Progenitor cell of endocrine pancreas (in vitro differentiated cells): ENCODE data around the gene NT5DC4. TPM values are rescaled to one million over a fixed set of nuclear protein-coding genes. Genes with fewer than 3 reads are reported as not detected.
"Not testable (repeated sequence)": the region's sequence is repeated elsewhere in the genome, so short reads cannot be mapped to it uniquely, and the experiment has no call there.

Experiments
- DNase-seq: peaks from one replicate; pipeline ENCODE4 v3.0.0; 2021; ENCODE audit warnings: low spot score; ENCODE audit not compliant: unreplicated experiment
- H3K27ac Mint-ChIP-seq: 2 replicates; pipeline ENCODE4 v1.8.0; 2021; ENCODE audit warnings: mild to moderate bottlenecking, moderate library complexity, mixed read lengths
- H3K27me3 Mint-ChIP-seq: 2 replicates; pipeline ENCODE4 v1.8.0; 2021; ENCODE audit warnings: mixed read lengths
- H3K36me3 Mint-ChIP-seq: 2 replicates; pipeline ENCODE4 v1.8.0; 2022; ENCODE audit warnings: mixed read lengths; ENCODE audit not compliant: insufficient read depth
- H3K4me1 Mint-ChIP-seq: 2 replicates; pipeline ENCODE4 v1.8.0; 2021; ENCODE audit warnings: low read depth, mixed read lengths
- H3K4me3 Mint-ChIP-seq: 2 replicates; pipeline ENCODE4 v1.8.0; 2021; ENCODE audit warnings: low read depth, mild to moderate bottlenecking, moderate library complexity, mixed read lengths
- H3K9me3 Mint-ChIP-seq: 2 replicates; pipeline ENCODE4 v1.8.0; 2021; ENCODE audit warnings: low read depth, mixed read lengths
- total RNA-seq: library from RNA; stranded (reverse); gene quantifications from 2 replicates; pipeline ENCODE4 v1.2.1, GENCODE V29; 2021
- TF ChIP-seq, protein P1 (sequence below): fragments of 200-600 bp; sonication (generic); IDR thresholded peaks from one replicate; pipeline ENCODE4 v1.5.0; 2021; ENCODE audit warnings: antibody characterized with exemption, mild to moderate bottlenecking; ENCODE audit not compliant: unreplicated experiment

The NT5DC4 gene
- total RNA-seq, 1 donor from 2014 or later: not detected

DNA sequence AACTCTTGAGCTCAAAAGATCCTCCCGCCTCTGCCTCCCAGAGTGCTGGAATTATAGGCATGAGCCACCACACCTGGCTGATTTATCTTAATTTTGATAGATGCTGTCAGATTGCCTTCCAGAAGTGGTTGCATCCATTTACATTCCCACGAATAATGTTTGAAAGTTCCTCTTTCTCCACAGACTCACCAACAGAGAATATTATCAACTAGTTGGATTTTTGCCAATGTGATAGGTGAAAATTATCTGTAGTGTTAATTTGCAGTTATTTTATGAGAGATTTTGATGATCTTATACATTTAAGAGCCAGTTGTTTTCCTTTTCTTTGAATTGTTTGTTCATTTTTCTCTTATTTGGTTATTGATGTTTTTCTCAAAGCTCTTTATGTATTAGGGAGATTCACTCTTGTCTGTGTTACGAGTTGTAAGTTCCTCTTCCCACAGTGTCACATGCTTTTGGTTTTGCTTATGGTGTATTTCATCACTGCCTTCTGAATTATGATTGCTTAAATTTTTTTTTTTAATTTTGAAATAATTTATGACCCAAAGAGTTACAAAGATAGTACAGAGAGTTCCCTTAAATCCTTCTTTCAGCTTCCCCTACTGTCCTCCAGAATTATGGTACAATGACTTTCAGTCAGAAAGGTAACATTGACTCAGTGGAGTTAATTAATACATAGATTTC is 20.7 kb upstream of the NT5DC4 start:
- Mint-ChIP-seq H3K9me3 (no peaks in the 10 kb centered on the region), H3K27ac (no peak overlapping the region), H3K4me3 (no peak overlapping the region), H3K27me3 (peaks cover 9% of the 10 kb centered on the region), H3K36me3 (no peaks in the 10 kb centered on the region), H3K4me1 (no peaks in the 10 kb centered on the region)
- DNase-seq: no peak
- TF ChIP-seq, protein P1, sequence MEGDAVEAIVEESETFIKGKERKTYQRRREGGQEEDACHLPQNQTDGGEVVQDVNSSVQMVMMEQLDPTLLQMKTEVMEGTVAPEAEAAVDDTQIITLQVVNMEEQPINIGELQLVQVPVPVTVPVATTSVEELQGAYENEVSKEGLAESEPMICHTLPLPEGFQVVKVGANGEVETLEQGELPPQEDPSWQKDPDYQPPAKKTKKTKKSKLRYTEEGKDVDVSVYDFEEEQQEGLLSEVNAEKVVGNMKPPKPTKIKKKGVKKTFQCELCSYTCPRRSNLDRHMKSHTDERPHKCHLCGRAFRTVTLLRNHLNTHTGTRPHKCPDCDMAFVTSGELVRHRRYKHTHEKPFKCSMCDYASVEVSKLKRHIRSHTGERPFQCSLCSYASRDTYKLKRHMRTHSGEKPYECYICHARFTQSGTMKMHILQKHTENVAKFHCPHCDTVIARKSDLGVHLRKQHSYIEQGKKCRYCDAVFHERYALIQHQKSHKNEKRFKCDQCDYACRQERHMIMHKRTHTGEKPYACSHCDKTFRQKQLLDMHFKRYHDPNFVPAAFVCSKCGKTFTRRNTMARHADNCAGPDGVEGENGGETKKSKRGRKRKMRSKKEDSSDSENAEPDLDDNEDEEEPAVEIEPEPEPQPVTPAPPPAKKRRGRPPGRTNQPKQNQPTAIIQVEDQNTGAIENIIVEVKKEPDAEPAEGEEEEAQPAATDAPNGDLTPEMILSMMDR: no peak

- H3K4me1 Mint-ChIP-seq: peaks cover under 1% of the 10 kb centered on the region
- no peaks in the 10 kb centered on the region for H3K36me3 Mint-ChIP-seq
- no peak for DNase-seq
- TF ChIP-seq, protein P1: no peak
- no peak overlapping the region for H3K27ac Mint-ChIP-seq
- no peaks in the 10 kb centered on the region for H3K9me3 Mint-ChIP-seq
- H3K27me3 Mint-ChIP-seq: peaks cover 9% of the 10 kb centered on the region
- no peak overlapping the region for H3K4me3 Mint-ChIP-seq
Measured at GRCh38 chr2:112701052-112701451, 19.8 kb upstream of the NT5DC4 start.

GRCh38 chr2:112703684-112704083 is 17.1 kb upstream of the NT5DC4 start:
- DNase-seq: no peak
- H3K4me1 Mint-ChIP-seq: peaks cover 4% of the 10 kb centered on the region
- no peak overlapping the region for H3K27ac Mint-ChIP-seq
- no peak overlapping the region for H3K4me3 Mint-ChIP-seq
- H3K27me3 Mint-ChIP-seq: peaks cover 13% of the 10 kb centered on the region
- no peaks in the 10 kb centered on the region for H3K9me3 Mint-ChIP-seq
- no peaks in the 10 kb centered on the region for H3K36me3 Mint-ChIP-seq
- TF ChIP-seq, protein P1: no peak

GRCh38 chr2:112705575-112705974 is 15.2 kb upstream of the NT5DC4 start:
- peaks cover 4% of the 10 kb centered on the region for H3K4me1 Mint-ChIP-seq
- H3K36me3 Mint-ChIP-seq: no peaks in the 10 kb centered on the region
- H3K27ac Mint-ChIP-seq: no peak overlapping the region
- no peak for DNase-seq
- no peak overlapping the region for H3K4me3 Mint-ChIP-seq
- H3K9me3 Mint-ChIP-seq: no peaks in the 10 kb centered on the region
- H3K27me3 Mint-ChIP-seq: peaks cover 12% of the 10 kb centered on the region
- TF ChIP-seq, protein P1: no peak

DNA sequence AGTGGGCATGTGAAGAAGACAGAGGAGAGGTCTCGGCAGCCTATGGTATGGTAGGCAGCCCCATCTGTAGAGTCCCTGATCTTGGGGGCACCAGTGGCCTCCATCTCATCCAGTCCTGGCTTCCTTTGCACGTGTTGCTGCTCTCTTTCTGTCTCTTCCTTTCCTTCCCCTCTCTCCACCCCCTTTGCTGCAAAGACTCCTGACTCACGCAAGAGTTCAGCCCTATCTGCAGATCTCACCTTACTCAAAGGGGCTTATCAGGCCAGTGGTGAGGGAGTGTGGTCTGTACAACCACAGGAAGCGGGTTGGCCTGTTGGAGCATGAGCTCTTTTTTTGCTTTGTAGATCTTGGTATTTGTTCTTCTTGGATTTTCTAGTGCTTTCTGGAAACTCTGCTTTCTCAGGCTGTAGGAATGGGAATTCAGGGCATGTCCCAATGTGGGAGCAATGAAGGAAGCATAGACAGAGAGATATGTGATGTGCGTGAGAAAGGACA is 14.6 kb upstream of the NT5DC4 start:
- Mint-ChIP-seq H3K27ac (no peak overlapping the region), H3K4me1 (peaks cover 4% of the 10 kb centered on the region), H3K27me3 (peaks cover 12% of the 10 kb centered on the region), H3K36me3 (no peaks in the 10 kb centered on the region), H3K9me3 (no peaks in the 10 kb centered on the region), H3K4me3 (no peak overlapping the region)
- TF ChIP-seq, protein P1: no peak
- no peak for DNase-seq

DNA sequence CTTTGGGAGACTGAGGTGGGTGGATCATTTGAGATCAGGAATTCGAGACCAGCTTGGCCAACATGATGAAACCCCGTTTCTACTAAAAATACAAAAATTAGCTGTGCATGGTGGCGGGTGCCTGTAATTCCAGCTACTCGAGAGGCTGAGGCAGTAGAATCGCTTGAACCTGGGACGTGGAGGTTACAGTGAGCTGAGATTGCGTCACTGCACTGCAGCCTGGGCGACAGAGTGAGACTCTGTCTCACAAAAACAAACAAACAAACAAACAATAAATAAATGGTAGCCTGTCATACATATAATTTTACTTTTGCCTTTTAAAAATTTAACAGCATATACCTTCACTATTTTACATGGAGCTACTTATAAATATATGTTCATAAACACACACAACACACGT is 13.9 kb upstream of the NT5DC4 start:
- not testable (repeated sequence) for DNase-seq, H3K4me1 Mint-ChIP-seq, H3K27ac Mint-ChIP-seq, H3K9me3 Mint-ChIP-seq, H3K36me3 Mint-ChIP-seq, H3K4me3 Mint-ChIP-seq
- peaks cover 13% of the 10 kb centered on the region for H3K27me3 Mint-ChIP-seq
